DMS114 treated with DMSO at 0.1 percent for 48 hours (cell line): ENCODE data around the gene RAB3GAP1.
"Not testable (repeated sequence)": the region's sequence is repeated elsewhere in the genome, so short reads cannot be mapped to it uniquely, and the experiment has no call there.

Experiments used
- DNase-seq: peaks from one replicate; lab custom pipeline; 2025; ENCODE audit not compliant: unreplicated experiment; lab: John Stamatoyannopoulos, UW

The RAB3GAP1 gene

GRCh38 chr2:135099802-135100483 is 47.9 kb downstream of the RAB3GAP1 start:
- no peak for DNase-seq

DNA sequence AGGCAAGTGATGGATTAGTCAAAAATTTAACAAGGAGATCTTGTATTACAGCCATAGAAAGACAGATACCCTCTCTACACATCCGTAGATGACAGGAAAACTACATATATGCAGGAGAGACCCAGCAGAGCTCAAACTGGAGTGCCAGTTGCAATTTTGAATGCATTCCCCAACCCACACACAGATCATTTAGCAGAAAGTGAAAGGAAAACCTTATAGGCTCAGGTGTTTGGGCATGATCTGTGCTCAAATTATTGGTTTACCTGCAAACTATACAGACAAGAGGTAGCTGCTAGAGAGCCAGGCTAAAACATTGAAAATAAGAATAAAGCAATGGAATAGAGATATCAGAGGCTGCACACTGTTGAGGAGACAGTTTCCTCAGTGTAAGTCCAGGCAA is 51.8 kb downstream of the RAB3GAP1 start:
- DNase-seq, result no peak

DNA sequence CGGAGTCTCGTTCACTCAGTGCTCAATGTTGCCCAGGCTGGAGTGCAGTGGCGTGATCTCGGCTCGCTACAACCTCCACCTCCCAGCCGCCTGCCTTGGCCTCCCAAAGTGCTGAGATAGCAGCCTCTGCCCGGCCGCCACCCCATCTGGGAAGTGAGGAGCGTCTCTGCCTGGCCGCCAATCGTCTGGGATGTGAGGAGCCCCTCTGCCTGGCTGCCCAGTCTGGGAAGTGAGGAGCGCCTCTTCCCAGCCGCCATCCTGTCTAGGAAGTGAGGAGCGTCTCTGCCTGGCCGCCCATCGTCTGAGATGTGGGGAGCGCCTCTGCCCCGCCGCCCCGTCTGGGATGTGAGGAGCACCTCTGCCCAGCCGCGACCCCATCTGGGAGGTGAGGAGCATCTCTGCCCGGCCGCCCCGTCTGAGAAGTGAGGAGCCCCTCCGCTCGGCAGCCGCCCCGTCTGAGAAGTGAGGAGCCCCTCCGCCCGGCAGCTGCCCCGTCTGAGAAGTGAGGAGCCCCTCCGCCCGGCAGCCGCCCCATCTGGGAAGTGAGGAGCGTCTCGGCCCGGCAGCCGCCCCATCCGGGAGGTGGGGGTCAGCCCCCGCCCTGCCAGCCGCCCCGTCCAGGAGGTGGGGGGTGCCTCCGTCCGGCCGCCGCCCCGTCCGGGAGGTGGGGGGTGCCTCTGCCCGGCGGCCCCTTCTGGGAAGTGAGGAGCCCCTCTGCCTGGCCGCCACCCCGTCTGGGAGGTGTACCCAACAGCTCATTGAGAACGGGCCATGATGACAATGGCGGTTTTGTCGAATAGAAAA is 53.6 kb downstream of the RAB3GAP1 start:
- DNase-seq, result not testable (repeated sequence)

DNA sequence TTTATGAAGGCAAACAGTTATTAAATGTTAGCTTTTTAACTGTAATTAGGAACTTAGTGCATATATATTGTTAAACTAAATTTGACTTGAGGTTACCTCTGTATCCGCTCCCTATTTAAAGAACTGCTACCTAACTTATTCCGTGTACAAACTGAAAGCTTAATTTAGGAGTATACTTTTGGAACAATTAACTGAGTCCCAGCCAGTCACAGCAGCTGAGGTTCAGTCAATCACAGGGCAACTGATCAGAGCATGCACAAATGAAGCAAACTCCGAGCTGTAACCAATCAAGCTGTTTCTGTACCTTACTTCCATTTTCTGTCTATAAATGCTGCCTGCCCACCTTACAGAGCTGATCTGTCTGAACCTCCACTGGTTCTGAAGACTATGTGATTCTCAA is 61.2 kb downstream of the RAB3GAP1 start:
- no peak for DNase-seq

DNA sequence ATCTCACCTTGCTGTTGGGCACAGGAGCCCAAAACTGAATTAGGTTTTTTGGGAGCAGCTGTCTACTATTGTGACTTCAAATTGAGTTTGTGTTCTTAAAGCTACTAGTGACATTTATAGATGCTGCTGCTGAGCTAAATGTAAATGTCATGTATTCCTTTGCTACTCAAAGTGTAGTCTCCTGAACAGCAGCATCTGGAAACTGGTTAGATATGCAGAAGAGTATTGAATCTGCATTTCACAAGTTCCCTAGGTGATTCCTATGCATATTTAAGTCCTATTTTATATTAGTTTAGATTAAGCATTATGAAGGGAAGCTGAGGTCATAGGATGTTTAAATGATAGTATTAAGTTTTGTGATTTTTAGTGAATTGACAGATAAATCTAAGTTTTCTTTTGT is 67.5 kb downstream of the RAB3GAP1 start:
- no peak for DNase-seq

DNA sequence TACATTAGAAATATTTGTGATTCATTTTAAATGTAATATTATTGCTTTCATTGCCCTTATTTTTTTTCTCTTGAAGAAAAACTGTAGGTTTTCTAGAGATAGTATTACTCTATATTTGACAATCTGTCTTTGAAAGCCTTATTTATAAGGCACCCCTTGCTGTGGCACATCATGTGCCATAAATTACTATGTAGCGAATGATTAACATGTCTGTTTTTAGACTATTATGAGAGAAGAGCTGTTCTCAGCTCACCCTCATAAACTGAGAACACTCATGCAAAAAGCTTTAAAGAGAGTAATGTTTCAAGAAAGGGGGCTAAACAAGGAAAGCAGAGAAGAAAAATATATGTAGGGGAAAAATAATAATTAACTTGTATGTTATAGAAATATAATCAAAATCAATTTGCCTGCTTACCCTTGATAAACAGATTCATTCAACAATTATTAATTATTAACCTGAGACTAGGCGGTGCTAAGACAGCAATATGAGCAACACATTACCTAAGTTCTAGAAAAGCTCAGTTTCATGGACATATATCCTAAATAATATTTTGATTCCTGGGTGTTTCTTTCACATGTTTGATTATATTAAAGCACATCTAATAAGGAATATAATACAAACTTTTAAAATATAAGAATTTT is 69.0 kb downstream of the RAB3GAP1 start:
- no peak for DNase-seq

- not testable (repeated sequence) for DNase-seq
These were observed 69.6 kb downstream of the RAB3GAP1 start for GRCh38 chr2:135121658-135122039.

GRCh38 chr2:135124924-135125886 is 73.1 kb downstream of the RAB3GAP1 start:
- no peak for DNase-seq

GRCh38 chr2:135125940-135126339 is 73.8 kb downstream of the RAB3GAP1 start:
- DNase-seq, result no peak

GRCh38 chr2:135130751-135131150 is 78.7 kb downstream of the RAB3GAP1 start:
- DNase-seq, result no peak

DNA sequence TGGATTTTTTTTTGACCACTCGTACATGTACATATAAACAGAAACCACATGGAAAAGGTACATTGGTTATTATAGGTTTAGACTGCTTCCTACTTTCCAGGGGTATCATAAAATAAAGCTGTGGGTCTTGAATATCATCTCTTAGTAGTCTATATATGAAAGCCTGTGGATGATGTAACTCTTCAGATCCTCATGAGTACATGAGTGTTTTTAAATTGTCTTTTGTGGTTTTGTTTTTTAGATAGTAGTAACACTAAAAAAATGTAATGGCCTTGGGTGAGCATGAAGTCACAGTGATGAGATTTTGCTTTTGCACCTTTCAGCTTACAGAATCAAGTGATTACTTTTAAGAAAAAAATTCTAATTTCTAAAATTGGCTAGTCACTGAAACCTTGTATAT is 80.2 kb downstream of the RAB3GAP1 start:
- DNase-seq, result no peak

GRCh38 chr2:135140606-135141005 is 88.5 kb downstream of the RAB3GAP1 start:
- DNase-seq, result no peak

DNA sequence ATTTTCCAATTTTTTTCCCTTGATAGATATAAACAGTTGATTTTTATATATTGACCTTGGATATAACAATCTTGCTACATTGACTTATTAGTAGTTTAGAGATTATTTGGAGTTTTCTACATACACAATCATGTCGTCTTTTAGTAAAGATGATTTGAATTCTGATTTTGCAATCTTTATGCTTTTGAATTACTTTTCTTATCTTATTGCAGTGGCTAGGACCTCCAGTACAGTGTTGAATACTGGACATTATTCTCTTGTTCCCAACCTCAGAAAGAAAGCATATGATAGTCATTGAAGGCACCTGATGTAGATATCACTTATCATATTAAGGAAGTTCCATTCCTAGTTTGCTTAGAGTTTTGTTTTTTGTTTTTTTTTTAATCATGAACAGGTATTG is 90.2 kb downstream of the RAB3GAP1 start:
- no peak for DNase-seq

- no peak for DNase-seq
These were observed 92.3 kb downstream of the RAB3GAP1 start for GRCh38 chr2:135144343-135144742.

DNA sequence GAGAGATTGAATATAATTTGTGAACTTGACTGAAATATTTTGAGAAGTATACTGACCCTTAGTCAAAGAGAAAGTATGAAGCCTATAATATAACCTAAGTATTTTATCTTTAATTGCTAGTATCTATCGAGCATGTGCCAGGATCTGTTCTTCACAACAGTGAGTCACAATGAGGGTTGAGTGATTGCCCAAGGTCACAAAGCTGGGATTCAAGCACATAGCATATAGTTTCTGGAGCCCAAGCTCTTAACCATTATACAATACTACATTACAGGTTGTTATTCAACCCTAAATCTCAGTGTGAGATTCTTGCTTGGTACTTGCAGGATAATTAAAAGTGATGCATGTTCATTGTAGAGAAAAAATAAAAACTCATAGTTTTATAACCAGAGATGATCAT is 97.2 kb downstream of the RAB3GAP1 start:
- no peak for DNase-seq

DNA sequence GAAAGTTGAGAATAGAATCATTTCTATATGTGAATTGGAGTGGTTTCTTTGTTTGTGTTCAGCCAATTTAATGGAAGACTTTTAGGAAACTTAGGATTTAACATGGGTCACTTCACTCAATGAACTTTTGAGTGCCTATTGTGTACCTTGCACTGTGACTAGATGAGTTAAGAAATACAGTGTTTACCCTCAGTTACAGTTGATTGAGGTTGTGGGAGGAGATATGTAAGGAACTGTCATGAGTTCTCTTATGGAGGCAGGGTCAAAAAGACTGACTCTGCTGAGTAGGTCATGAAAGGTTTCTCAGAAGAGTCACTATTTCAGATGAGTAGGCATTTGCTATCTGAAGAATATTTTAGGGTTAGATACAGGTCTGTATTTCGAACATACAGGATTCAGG is 98.6 kb downstream of the RAB3GAP1 start:
- no peak for DNase-seq

GRCh38 chr2:135151615-135152014 is 99.5 kb downstream of the RAB3GAP1 start:
- no peak for DNase-seq

DNA sequence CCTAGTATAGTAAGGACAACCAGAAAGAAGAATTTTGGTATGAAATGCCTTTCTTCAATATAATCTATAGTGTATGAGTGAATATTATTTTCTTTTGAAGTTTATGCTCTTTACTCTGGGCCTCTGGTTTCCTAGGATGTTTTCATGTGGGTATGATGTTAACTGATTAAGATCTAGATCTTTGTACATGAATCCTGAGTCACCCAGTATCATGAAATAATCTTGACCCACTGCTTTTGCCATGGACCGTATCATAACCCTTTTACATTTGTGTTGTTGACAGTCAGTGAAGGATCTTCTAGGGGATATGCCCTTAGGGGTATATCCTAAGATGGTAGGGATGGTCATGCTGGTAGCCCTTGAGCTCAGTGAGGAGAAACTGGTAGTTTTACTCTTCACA is 100.3 kb downstream of the RAB3GAP1 start:
- DNase-seq, result no peak

DNA sequence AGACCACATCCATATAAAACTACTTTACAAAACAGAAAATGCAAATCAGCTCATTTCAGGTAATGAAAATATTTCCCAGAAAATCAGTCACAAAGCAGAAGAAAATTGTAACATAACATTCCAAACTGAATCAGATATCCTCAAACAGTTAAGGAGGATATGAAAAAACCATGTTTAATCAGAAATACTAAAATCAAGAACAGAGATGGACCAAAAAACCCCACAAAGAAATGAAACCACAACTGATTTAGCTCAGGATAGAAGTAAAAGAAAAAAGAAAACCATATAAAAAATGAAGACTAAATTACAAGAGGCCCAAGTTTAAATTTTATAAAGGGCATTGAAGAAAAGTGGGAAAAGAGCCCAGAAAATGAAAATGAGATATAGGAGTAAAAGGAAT is 102.9 kb downstream of the RAB3GAP1 start:
- no peak for DNase-seq

GRCh38 chr2:135157856-135158255 is 105.8 kb downstream of the RAB3GAP1 start:
- DNase-seq, result no peak

GRCh38 chr2:135159191-135159590 is 107.1 kb downstream of the RAB3GAP1 start:
- no peak for DNase-seq
